Cardiac fibroblast (primary cell): ENCODE measurements around the gene UBE4B.
"Not testable (repeated sequence)": the region's sequence is repeated elsewhere in the genome, so short reads cannot be mapped to it uniquely, and the experiment has no call there.

Source experiments
- DNase-seq, 2 donors: peaks; one replicate each; pipeline versions ENCODE4 v3.0.0 to v3.0.0-alpha.2; 2010; ENCODE audit warnings: low read depth in 2 of 2
- H3K4me3 ChIP-seq, 2 donors: replicated peaks in 1 of 2; 1 replicate in 1 of 2; 2 replicates in 1 of 2; pipeline ENCODE4 v1.5.1; 2011; ENCODE audit warnings: low read depth in 2 of 2, low read length in 2 of 2, mild to moderate bottlenecking in 2 of 2, moderate library complexity in 1 of 2
- CTCF ChIP-seq: IDR thresholded peaks from one replicate; pipeline ENCODE4 v1.5.1; 2011; ENCODE audit warnings: low read depth, mild to moderate bottlenecking, low read length, inconsistent platforms

UBE4B gene

DNA sequence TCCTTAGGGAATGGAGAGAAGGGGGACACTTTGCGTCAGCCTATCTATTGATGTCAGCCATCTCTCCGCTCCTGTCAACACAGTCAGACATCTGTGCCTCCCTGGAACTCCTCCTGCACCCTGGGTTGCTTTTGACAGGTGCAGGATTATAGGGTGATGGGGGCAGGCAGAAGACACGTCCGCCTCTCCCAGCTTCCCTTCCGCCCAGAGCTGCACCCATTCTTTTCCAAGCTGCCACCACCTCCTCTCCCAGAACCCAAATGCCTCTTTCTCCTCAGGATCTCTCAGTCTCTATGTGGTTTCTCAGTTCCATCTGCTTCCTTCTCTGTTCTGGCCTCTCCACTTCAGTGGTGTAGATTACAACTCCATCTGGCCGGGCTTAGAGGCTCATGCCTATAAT, 160.5 kb downstream of the UBE4B start:
- TF ChIP-seq CTCF: no peak
- H3K4me3 ChIP-seq: no peak overlapping the region
- DNase-seq: no peak

DNA sequence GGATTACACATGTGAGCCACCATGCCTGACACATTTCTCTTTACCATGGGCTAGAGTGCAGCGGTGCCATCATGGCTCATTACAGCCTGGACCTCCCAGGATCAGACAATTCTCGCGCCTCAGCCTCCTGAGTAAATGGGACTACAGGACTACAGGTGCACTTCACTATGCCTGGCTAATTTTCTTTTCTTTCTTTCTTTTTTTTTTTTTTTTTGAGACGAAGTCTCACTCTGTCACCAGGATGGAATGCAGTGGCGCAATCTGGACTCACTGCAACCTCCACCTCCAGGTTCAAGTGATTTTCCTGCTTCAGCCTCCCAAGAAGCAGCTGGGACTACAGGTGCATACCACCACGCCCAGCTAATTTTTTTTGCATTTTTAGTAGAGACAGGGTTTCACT, 162.8 kb downstream of the UBE4B start:
- no peak overlapping the region for H3K4me3 ChIP-seq
- TF ChIP-seq CTCF: no peak
- DNase-seq: peak; percentile 30 to 69

GRCh38 chr1:10196976-10197375, 164.2 kb downstream of the UBE4B start:
- no peak for TF ChIP-seq CTCF
- peak; percentile 59 to 66 for DNase-seq
- H3K4me3 ChIP-seq: no peak overlapping the region

GRCh38 chr1:10200620-10201019, 167.9 kb downstream of the UBE4B start:
- DNase-seq: no peak
- no peak overlapping the region for H3K4me3 ChIP-seq
- TF ChIP-seq CTCF: no peak

DNA sequence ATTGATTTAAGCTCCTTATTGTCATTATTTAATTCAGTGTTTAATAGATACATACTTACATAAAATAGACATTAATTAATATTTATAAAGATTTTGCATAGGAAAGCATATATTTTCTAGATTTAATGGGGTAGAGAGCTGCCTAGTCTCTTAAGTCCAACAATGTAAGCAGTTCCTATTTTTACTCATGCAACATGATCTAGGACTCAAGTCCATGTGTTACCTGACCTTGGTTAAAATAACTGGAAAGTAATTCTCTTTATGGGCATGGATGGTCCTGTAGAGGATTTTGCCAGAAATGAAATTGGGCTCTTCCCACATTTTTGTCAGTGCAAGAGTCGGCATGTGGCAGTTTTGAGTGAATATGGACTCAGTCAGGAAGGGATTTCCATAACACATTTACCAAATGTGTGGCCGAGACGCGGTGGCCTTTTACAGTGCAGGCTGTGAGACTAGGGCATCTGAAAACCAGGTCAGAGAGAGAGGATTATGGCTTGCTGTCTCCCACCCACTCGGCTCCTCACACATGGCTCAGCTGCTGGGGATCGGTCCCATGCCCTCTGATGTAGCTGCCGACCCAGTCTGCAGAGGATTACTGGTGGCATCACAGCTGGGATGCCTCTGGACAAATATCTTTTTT, 171.4 kb downstream of the UBE4B start:
- no peak overlapping the region for H3K4me3 ChIP-seq
- no peak for DNase-seq
- no peak for TF ChIP-seq CTCF

DNA sequence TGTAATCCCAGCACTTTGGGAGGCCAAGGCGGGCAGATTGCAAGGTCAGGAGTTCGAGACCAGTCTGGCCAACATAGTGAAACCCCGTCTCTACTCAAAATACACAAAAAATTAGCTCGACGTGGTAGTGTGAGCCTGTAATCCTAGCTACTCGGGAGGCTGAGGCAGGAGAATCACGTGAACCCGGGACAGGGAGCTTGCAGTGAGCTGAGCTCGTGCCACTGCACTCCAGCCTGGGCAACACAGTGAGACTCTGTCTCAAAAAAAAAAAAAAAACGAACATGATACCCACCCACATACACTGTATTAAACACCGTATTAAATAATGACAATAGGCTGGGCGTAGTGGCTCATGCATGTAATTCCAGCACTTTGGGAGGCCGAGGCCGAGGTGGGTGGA, 172.4 kb downstream of the UBE4B start:
- not testable (repeated sequence) for H3K4me3 ChIP-seq, DNase-seq

- no peak for DNase-seq
These were observed 175.1 kb downstream of the UBE4B start for GRCh38 chr1:10207810-10208209.

More at GRCh38 chr1:10207810-10208209, 175.1 kb downstream of the UBE4B start:
- no peak overlapping the region for H3K4me3 ChIP-seq
- TF ChIP-seq CTCF: no peak
